ENCODE measurements around the gene ST8SIA4.

Gene ST8SIA4

GRCh38 chr5:100802208-100802607, 100.9 kb downstream of the ST8SIA4 start:
- no peak overlapping the region for H3K27ac ChIP-seq
- TF ChIP-seq CTCF (IDR thresholded peaks at IDR 0.05) (no peak), ZFX (IDR thresholded peaks at IDR 0.05; ENCODE audit: borderline replicate concordance) (no peak)

- TF ChIP-seq ZFX (IDR thresholded peaks at IDR 0.05; ENCODE audit: borderline replicate concordance) (no peak), CTCF (IDR thresholded peaks at IDR 0.05) (no peak)
- H3K27ac ChIP-seq, result no peak overlapping the region
Observed at GRCh38 chr5:100800562-100800961, 102.5 kb downstream of the ST8SIA4 start.

- H3K27ac ChIP-seq, result no peak overlapping the region
Observed at GRCh38 chr5:100799166-100799565, 103.9 kb downstream of the ST8SIA4 start.

GRCh38 chr5:100797861-100798260, 105.2 kb downstream of the ST8SIA4 start:
- H3K27ac ChIP-seq, result no peak overlapping the region
- no peak for TF ChIP-seq ZFX (IDR thresholded peaks at IDR 0.05; ENCODE audit: borderline replicate concordance)
- TF ChIP-seq CTCF (IDR thresholded peaks at IDR 0.05), result no peak

More at GRCh38 chr5:100799166-100799565, 103.9 kb downstream of the ST8SIA4 start:
- no peak for TF ChIP-seq ZFX (IDR thresholded peaks at IDR 0.05; ENCODE audit: borderline replicate concordance)
- no peak for TF ChIP-seq CTCF (IDR thresholded peaks at IDR 0.05)

- no peak for TF ChIP-seq CTCF (IDR thresholded peaks at IDR 0.05)
- TF ChIP-seq ZFX (IDR thresholded peaks at IDR 0.05; ENCODE audit: borderline replicate concordance), result no peak
Observed at GRCh38 chr5:100796851-100797250, 106.2 kb downstream of the ST8SIA4 start.

GRCh38 chr5:100794844-100795243, 108.2 kb downstream of the ST8SIA4 start:
- no peak overlapping the region for H3K27ac ChIP-seq
- no peak for TF ChIP-seq ZFX (IDR thresholded peaks at IDR 0.05; ENCODE audit: borderline replicate concordance)
- no peak for TF ChIP-seq CTCF (IDR thresholded peaks at IDR 0.05)

More at GRCh38 chr5:100796851-100797250, 106.2 kb downstream of the ST8SIA4 start:
- H3K27ac ChIP-seq, result no peak overlapping the region

- TF ChIP-seq CTCF (IDR thresholded peaks at IDR 0.05), result no peak
- no peak for TF ChIP-seq ZFX (IDR thresholded peaks at IDR 0.05; ENCODE audit: borderline replicate concordance)
Observed at GRCh38 chr5:100794218-100794617, 108.9 kb downstream of the ST8SIA4 start.

More at GRCh38 chr5:100794218-100794617, 108.9 kb downstream of the ST8SIA4 start:
- no peak overlapping the region for H3K27ac ChIP-seq
